NCI-H526 (cell line): ENCODE data around the gene MUC22.

ENCODE experiments used
- DNase-seq, 2 experiments: peaks; one replicate each; lab custom pipeline; 2025; lab: John Stamatoyannopoulos, UW

Gene MUC22

DNA sequence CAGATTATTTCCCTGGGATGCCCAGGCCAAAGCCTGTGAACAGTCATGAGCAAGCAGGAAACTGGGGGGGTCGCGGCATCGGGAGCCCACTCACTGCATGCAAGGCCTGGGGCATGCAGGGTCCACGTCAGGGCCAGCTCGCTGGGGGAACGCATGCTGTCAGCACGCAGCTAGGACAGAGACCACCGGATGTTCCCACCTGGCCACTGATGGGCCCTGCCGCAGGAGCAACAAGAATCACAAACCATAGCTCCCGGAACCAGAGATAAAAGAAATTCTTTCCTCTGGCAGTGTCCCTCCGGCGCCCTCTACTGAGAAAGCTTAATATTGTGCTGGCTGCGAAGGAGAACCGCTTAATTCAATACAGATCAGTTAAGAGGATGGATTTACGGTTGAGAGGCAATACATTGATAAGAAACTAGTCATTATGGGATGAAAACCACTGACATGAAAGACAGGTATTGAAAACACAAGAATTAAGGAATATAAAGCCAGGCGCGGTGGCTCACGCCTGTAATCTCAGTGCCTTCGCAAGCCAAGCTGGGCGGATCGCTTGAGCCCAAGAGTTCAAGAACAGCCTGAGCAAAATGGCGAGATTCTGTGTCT lies 69.5 kb downstream of the MUC22 start:
- peak; percentile 17 to 82 for DNase-seq

DNA sequence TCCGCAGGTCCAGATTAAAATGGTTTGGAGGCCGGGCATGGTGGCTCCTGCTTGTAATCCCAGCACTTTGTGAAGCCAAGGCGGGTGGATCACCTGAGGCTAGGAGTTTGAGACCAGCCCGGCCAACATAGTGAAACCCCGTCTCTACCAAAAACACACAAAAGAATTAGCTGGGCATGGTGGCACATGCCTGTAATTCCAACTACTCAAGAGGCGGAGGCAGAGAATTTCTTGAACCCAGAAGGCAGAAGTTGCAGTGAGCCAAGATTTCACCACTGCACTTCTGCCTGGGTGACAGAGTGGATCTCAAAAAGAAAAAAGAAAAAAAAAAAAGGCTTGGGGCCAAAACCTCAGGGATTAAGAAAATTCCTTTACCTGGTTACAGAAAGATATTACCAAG lies 71.6 kb downstream of the MUC22 start:
- no peak for DNase-seq

GRCh38 chr6:31083742-31084354 lies 73.6 kb downstream of the MUC22 start:
- peak in 1 of 2 experiments; percentile 53 for DNase-seq
